ENCODE results near the gene LIPK. TPM values are rescaled to one million over a fixed set of nuclear protein-coding genes. Genes with fewer than 3 reads are reported as not detected.

Gene LIPK
- total RNA-seq, 1 donor from 2014 or later, result not detected

- no peaks in the 10 kb centered on the region for H3K9me3 Mint-ChIP-seq
- intact Hi-C loops (cut with micrococcal nuclease), result no loop called here
- no peak overlapping the region for H3K27ac Mint-ChIP-seq
- H3K4me3 Mint-ChIP-seq, result no peak overlapping the region
- H3K4me1 Mint-ChIP-seq, result peaks cover 4% of the 10 kb centered on the region
- no peaks in the 10 kb centered on the region for H3K36me3 Mint-ChIP-seq (ENCODE audit: low read depth)
- no peak for DNase-seq
- peaks cover 39% of the 10 kb centered on the region for H3K27me3 Mint-ChIP-seq
These were observed 75.2 kb downstream of the LIPK start for GRCh38 chr10:88781206-88781605.

GRCh38 chr10:88782222-88782621 lies 76.2 kb downstream of the LIPK start:
- DNase-seq, result no peak
- Mint-ChIP-seq H3K4me1 (peaks cover 4% of the 10 kb centered on the region), H3K27ac (no peak overlapping the region), H3K27me3 (peaks cover 40% of the 10 kb centered on the region), H3K36me3 (ENCODE audit: low read depth) (no peaks in the 10 kb centered on the region), H3K9me3 (no peaks in the 10 kb centered on the region), H3K4me3 (no peak overlapping the region)
- intact Hi-C loops (cut with micrococcal nuclease), result no loop called here

- Mint-ChIP-seq H3K9me3 (no peaks in the 10 kb centered on the region), H3K27me3 (peaks cover 38% of the 10 kb centered on the region), H3K27ac (no peak overlapping the region), H3K4me3 (no peak overlapping the region), H3K36me3 (ENCODE audit: low read depth) (no peaks in the 10 kb centered on the region), H3K4me1 (peaks cover 4% of the 10 kb centered on the region)
- no peak for DNase-seq
- intact Hi-C loops (cut with micrococcal nuclease), result no loop called here
These were observed 77.7 kb downstream of the LIPK start for GRCh38 chr10:88783724-88784123.

- H3K4me3 Mint-ChIP-seq, result no peak overlapping the region
- H3K4me1 Mint-ChIP-seq, result peaks cover 4% of the 10 kb centered on the region
- no peaks in the 10 kb centered on the region for H3K9me3 Mint-ChIP-seq
- intact Hi-C loops (cut with micrococcal nuclease), result no loop called here
- H3K36me3 Mint-ChIP-seq (ENCODE audit: low read depth), result no peaks in the 10 kb centered on the region
- peaks cover 33% of the 10 kb centered on the region for H3K27me3 Mint-ChIP-seq
- no peak overlapping the region for H3K27ac Mint-ChIP-seq
- no peak for DNase-seq
These were observed 80.2 kb downstream of the LIPK start for GRCh38 chr10:88786032-88786770.

GRCh38 chr10:88787463-88787862 lies 81.4 kb downstream of the LIPK start:
- Mint-ChIP-seq H3K36me3 (ENCODE audit: low read depth) (no peaks in the 10 kb centered on the region), H3K4me1 (peaks cover 7% of the 10 kb centered on the region), H3K27ac (no peak overlapping the region), H3K27me3 (peaks cover 27% of the 10 kb centered on the region), H3K9me3 (no peaks in the 10 kb centered on the region), H3K4me3 (no peak overlapping the region)
- intact Hi-C loops (cut with micrococcal nuclease), result no loop called here
- DNase-seq, result no peak

- H3K27ac Mint-ChIP-seq, result no peak overlapping the region
- intact Hi-C loops (cut with micrococcal nuclease), result no loop called here
These were observed 82.9 kb downstream of the LIPK start for GRCh38 chr10:88788924-88789323.

GRCh38 chr10:88791924-88792323 lies 85.9 kb downstream of the LIPK start:
- no peak for DNase-seq
- Mint-ChIP-seq H3K27me3 (peaks cover 21% of the 10 kb centered on the region), H3K9me3 (peaks cover 5% of the 10 kb centered on the region), H3K4me1 (peaks cover 24% of the 10 kb centered on the region), H3K27ac (no peak overlapping the region), H3K36me3 (ENCODE audit: low read depth) (no peaks in the 10 kb centered on the region), H3K4me3 (no peak overlapping the region)
- intact Hi-C loops (cut with micrococcal nuclease), result loop anchor here (2.0 to 5.0 kb wide), 3 partner anchors 37 to 200 kb away; partner anchors contain the start of genes FAS and LIPK

More at GRCh38 chr10:88788924-88789323, 82.9 kb downstream of the LIPK start:
- no peak for DNase-seq
- Mint-ChIP-seq H3K27me3 (peaks cover 22% of the 10 kb centered on the region), H3K4me1 (peaks cover 15% of the 10 kb centered on the region), H3K36me3 (ENCODE audit: low read depth) (no peaks in the 10 kb centered on the region), H3K9me3 (no peaks in the 10 kb centered on the region), H3K4me3 (no peak overlapping the region)

GRCh38 chr10:88792661-88793060 lies 86.6 kb downstream of the LIPK start:
- intact Hi-C loops (cut with micrococcal nuclease), result loop anchor here (2.0 to 5.0 kb wide), 3 partner anchors 38 to 200 kb away; partner anchors contain the start of genes FAS and LIPK
- DNase-seq, result no peak
- no peak overlapping the region for H3K27ac Mint-ChIP-seq
- H3K27me3 Mint-ChIP-seq, result peaks cover 26% of the 10 kb centered on the region
- peaks cover 5% of the 10 kb centered on the region for H3K9me3 Mint-ChIP-seq
- no peaks in the 10 kb centered on the region for H3K36me3 Mint-ChIP-seq (ENCODE audit: low read depth)
- no peak overlapping the region for H3K4me3 Mint-ChIP-seq
- peaks cover 24% of the 10 kb centered on the region for H3K4me1 Mint-ChIP-seq

GRCh38 chr10:88793712-88794299 lies 87.8 kb downstream of the LIPK start:
- H3K27ac Mint-ChIP-seq, result peak overlapping the region; percentile 72
- peaks cover 5% of the 10 kb centered on the region for H3K9me3 Mint-ChIP-seq
- peak; percentile 64 for DNase-seq
- intact Hi-C loops (cut with micrococcal nuclease), result loop anchor here (1.0 to 5.0 kb wide), 4 partner anchors 31 to 198 kb away; partner anchors contain the start of genes FAS and LIPK
- peaks cover 30% of the 10 kb centered on the region for H3K27me3 Mint-ChIP-seq
- H3K36me3 Mint-ChIP-seq (ENCODE audit: low read depth), result no peaks in the 10 kb centered on the region
- peaks cover 24% of the 10 kb centered on the region for H3K4me1 Mint-ChIP-seq
- H3K4me3 Mint-ChIP-seq, result peak overlapping the region; percentile 40

- peaks cover 24% of the 10 kb centered on the region for H3K4me1 Mint-ChIP-seq
- peaks cover 5% of the 10 kb centered on the region for H3K9me3 Mint-ChIP-seq
- no peak overlapping the region for H3K27ac Mint-ChIP-seq
- H3K27me3 Mint-ChIP-seq, result peaks cover 26% of the 10 kb centered on the region
- intact Hi-C loops (cut with micrococcal nuclease), result loop anchor here (1.0 to 5.0 kb wide), 3 partner anchors 31 to 198 kb away; partner anchors contain the start of genes FAS and LIPK
- no peaks in the 10 kb centered on the region for H3K36me3 Mint-ChIP-seq (ENCODE audit: low read depth)
- no peak overlapping the region for H3K4me3 Mint-ChIP-seq
- DNase-seq, result no peak
These were observed 88.7 kb downstream of the LIPK start for GRCh38 chr10:88794731-88795130.

GRCh38 chr10:88800152-88801125 lies 94.4 kb downstream of the LIPK start:
- no peak for DNase-seq

More at GRCh38 chr10:88800152-88801125, 94.4 kb downstream of the LIPK start:
- peak overlapping the region; percentile 59 for H3K27ac Mint-ChIP-seq
- peaks cover 5% of the 10 kb centered on the region for H3K9me3 Mint-ChIP-seq
- no peaks in the 10 kb centered on the region for H3K36me3 Mint-ChIP-seq (ENCODE audit: low read depth)
- peaks cover 12% of the 10 kb centered on the region for H3K4me1 Mint-ChIP-seq
- peaks cover 56% of the 10 kb centered on the region for H3K27me3 Mint-ChIP-seq
- no peak overlapping the region for H3K4me3 Mint-ChIP-seq
- intact Hi-C loops (cut with micrococcal nuclease), result no loop called here
